ENCODE measurements around the gene ARSB.

DNA sequence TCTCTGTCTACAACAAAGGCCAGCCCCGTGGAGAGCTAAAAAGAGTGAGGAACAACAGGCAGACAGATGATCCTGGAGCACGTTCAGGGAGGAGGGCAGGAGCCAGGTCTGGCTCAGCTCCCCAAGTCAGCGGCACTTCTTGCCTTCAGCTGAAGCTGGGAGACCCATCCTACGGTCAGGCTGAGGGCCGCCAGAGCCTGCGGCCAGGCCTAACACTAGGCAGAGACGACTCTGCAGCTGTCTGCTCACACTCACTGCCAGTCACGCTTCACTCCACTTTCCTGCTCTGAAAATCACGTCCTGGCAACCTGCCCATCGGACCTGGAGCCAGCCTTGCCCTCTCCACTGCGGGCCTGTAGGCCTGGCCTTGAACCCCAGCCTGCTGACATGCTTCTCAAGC, 175.7 kb downstream of the ARSB start:
- TF ChIP-seq, protein P1, sequence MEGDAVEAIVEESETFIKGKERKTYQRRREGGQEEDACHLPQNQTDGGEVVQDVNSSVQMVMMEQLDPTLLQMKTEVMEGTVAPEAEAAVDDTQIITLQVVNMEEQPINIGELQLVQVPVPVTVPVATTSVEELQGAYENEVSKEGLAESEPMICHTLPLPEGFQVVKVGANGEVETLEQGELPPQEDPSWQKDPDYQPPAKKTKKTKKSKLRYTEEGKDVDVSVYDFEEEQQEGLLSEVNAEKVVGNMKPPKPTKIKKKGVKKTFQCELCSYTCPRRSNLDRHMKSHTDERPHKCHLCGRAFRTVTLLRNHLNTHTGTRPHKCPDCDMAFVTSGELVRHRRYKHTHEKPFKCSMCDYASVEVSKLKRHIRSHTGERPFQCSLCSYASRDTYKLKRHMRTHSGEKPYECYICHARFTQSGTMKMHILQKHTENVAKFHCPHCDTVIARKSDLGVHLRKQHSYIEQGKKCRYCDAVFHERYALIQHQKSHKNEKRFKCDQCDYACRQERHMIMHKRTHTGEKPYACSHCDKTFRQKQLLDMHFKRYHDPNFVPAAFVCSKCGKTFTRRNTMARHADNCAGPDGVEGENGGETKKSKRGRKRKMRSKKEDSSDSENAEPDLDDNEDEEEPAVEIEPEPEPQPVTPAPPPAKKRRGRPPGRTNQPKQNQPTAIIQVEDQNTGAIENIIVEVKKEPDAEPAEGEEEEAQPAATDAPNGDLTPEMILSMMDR (IDR thresholded peaks at IDR 0.05) = no peak
- TF ChIP-seq ZFX (IDR thresholded peaks at IDR 0.05; ENCODE audit: borderline replicate concordance) = no peak

Data from 22Rv1 (cell line).